ENCODE results near the gene OR6C2.
"Not testable (repeated sequence)": the region's sequence is repeated elsewhere in the genome, so short reads cannot be mapped to it uniquely, and the experiment has no call there.

OR6C2 gene

GRCh38 chr12:55443776-55444175 is at the start of gene OR6C2:
Gene OR6C2, plus strand, starts transcription at chr12:55444076. Its CDS starts 8,138 bp downstream, at chr12:55452214.
- DNase-seq: no peak

GRCh38 chr12:55396326-55396725 is 47.5 kb upstream of the OR6C2 start:
- DNase-seq: no peak

- DNase-seq: no peak
Observed at GRCh38 chr12:55400229-55400628, 43.6 kb upstream of the OR6C2 start, which contains the start of gene OR6C65. Gene OR6C65, plus strand, starts transcription at chr12:55400529. Its CDS starts 0 bp downstream, at chr12:55400529.

GRCh38 chr12:55407866-55408265 is 36.0 kb upstream of the OR6C2 start:
- no peak for DNase-seq

- DNase-seq: not testable (repeated sequence)
Observed at GRCh38 chr12:55409133-55409532, 34.7 kb upstream of the OR6C2 start.

GRCh38 chr12:55412138-55412537 is 31.7 kb upstream of the OR6C2 start:
- not testable (repeated sequence) for DNase-seq

GRCh38 chr12:55413498-55414388 is 30.1 kb upstream of the OR6C2 start:
- DNase-seq: not testable (repeated sequence)

- DNase-seq: not testable (repeated sequence)
Observed at GRCh38 chr12:55414396-55414823, 29.5 kb upstream of the OR6C2 start.

GRCh38 chr12:55414889-55415288 is 29.0 kb upstream of the OR6C2 start:
- DNase-seq: not testable (repeated sequence)

- no peak for DNase-seq
Observed at GRCh38 chr12:55416961-55417360, 26.9 kb upstream of the OR6C2 start.

GRCh38 chr12:55420307-55420962 is 23.4 kb upstream of the OR6C2 start:
- no peak for DNase-seq

- no peak for DNase-seq
Observed at GRCh38 chr12:55425954-55426353, 17.9 kb upstream of the OR6C2 start, which contains the start of gene OR6C76. Gene OR6C76, plus strand, starts transcription at chr12:55426254. Its CDS starts 0 bp downstream, at chr12:55426254.

GRCh38 chr12:55428331-55429243 is 15.3 kb upstream of the OR6C2 start:
- DNase-seq: no peak

GRCh38 chr12:55441233-55441632 is 2.6 kb upstream of the OR6C2 start:
- not testable (repeated sequence) for DNase-seq

GRCh38 chr12:55445357-55445756 is 1.5 kb downstream of the OR6C2 start:
- no peak for DNase-seq

GRCh38 chr12:55446326-55446725 is 2.5 kb downstream of the OR6C2 start:
- DNase-seq: no peak

- DNase-seq: no peak
Observed at GRCh38 chr12:55448825-55449224, 4.9 kb downstream of the OR6C2 start.

GRCh38 chr12:55464926-55465325 is 21.1 kb downstream of the OR6C2 start:
- not testable (repeated sequence) for DNase-seq

GRCh38 chr12:55467836-55468235 is 24.0 kb downstream of the OR6C2 start:
- no peak for DNase-seq

GRCh38 chr12:55469291-55469690 is 25.4 kb downstream of the OR6C2 start:
- DNase-seq: no peak

- no peak for DNase-seq
Observed at GRCh38 chr12:55470088-55470829, 26.4 kb downstream of the OR6C2 start, which contains the start of gene OR6C70. Gene OR6C70, minus strand, starts transcription at chr12:55470138. Its CDS starts 0 bp downstream, at chr12:55470138.

- no peak for DNase-seq
Observed at GRCh38 chr12:55472264-55472663, 28.4 kb downstream of the OR6C2 start.

All from NCI-H510A treated with DMSO at 0.1 percent for 48 hours (cell line).